Progenitor cell of endocrine pancreas (in vitro differentiated cells): Measurements from ENCODE around the gene GPR35. TPM values are rescaled to one million over a fixed set of nuclear protein-coding genes. Genes with fewer than 3 reads are reported as not detected.

ENCODE experiments used
- DNase-seq: peaks from one replicate; pipeline ENCODE4 v3.0.0; 2021; ENCODE audit warnings: low spot score; ENCODE audit not compliant: unreplicated experiment
- H3K27ac Mint-ChIP-seq: 2 replicates; pipeline ENCODE4 v1.8.0; 2021; ENCODE audit warnings: mild to moderate bottlenecking, moderate library complexity, mixed read lengths
- H3K27me3 Mint-ChIP-seq: 2 replicates; pipeline ENCODE4 v1.8.0; 2021; ENCODE audit warnings: mixed read lengths
- H3K36me3 Mint-ChIP-seq: 2 replicates; pipeline ENCODE4 v1.8.0; 2022; ENCODE audit warnings: mixed read lengths; ENCODE audit not compliant: insufficient read depth
- H3K4me1 Mint-ChIP-seq: 2 replicates; pipeline ENCODE4 v1.8.0; 2021; ENCODE audit warnings: low read depth, mixed read lengths
- H3K4me3 Mint-ChIP-seq: 2 replicates; pipeline ENCODE4 v1.8.0; 2021; ENCODE audit warnings: low read depth, mild to moderate bottlenecking, moderate library complexity, mixed read lengths
- H3K9me3 Mint-ChIP-seq: 2 replicates; pipeline ENCODE4 v1.8.0; 2021; ENCODE audit warnings: low read depth, mixed read lengths
- total RNA-seq: library from RNA; stranded (reverse); gene quantifications from 2 replicates; pipeline ENCODE4 v1.2.1, GENCODE V29; 2021
- TF ChIP-seq, protein P1 (sequence below): fragments of 200-600 bp; sonication (generic); IDR thresholded peaks from one replicate; pipeline ENCODE4 v1.5.0; 2021; ENCODE audit warnings: antibody characterized with exemption, mild to moderate bottlenecking; ENCODE audit not compliant: unreplicated experiment

Gene GPR35
- total RNA-seq, 1 donor from 2014 or later: 6.5 TPM

DNA sequence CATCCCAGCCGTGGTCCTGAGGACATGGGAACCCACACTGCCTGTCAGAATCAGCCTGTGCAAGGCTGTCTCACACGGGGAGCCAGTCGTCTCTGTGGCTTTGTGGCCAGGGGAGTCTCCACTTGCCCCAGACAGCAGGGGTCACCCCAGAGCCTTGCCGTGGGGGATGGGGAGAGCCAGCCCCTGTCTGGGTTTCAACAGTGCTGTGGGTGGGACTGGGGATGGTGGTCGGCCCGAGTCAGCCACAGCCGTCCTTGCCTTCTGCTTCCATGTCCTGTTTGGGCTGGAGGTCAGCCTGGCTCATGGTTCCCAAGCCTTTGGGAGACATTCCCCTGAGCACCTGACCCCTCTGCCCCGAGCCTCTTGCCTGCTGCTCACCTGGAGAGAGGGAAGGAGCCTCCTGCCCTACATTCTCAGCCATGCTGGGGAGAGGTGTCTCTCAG is 19.6 kb downstream of the GPR35 start:
- Mint-ChIP-seq H3K36me3 (no peaks in the 10 kb centered on the region), H3K4me1 (no peaks in the 10 kb centered on the region), H3K27ac (no peak overlapping the region), H3K4me3 (no peak overlapping the region), H3K27me3 (peaks cover 40% of the 10 kb centered on the region), H3K9me3 (no peaks in the 10 kb centered on the region)
- no peak for DNase-seq
- TF ChIP-seq, protein P1, sequence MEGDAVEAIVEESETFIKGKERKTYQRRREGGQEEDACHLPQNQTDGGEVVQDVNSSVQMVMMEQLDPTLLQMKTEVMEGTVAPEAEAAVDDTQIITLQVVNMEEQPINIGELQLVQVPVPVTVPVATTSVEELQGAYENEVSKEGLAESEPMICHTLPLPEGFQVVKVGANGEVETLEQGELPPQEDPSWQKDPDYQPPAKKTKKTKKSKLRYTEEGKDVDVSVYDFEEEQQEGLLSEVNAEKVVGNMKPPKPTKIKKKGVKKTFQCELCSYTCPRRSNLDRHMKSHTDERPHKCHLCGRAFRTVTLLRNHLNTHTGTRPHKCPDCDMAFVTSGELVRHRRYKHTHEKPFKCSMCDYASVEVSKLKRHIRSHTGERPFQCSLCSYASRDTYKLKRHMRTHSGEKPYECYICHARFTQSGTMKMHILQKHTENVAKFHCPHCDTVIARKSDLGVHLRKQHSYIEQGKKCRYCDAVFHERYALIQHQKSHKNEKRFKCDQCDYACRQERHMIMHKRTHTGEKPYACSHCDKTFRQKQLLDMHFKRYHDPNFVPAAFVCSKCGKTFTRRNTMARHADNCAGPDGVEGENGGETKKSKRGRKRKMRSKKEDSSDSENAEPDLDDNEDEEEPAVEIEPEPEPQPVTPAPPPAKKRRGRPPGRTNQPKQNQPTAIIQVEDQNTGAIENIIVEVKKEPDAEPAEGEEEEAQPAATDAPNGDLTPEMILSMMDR: no peak

DNA sequence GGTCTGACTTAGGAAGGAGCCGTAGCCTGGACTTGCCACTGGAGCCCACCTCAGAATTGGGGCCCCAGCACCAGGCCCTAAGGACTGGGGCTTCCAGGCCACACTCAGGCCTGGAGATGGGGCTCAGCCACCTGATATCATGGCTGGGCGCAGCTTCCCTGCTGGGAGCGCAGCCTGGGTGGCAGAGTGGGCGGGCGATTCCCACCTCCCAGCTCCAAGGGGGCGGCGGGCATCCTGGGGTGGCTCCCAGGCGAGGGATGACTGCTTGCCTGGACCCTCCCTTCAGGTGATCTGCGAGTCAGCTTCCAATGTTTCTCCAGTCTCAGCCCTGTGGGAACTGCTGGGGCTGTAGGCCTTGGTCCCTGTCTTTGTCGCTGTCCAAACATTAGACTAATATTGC is 20.1 kb downstream of the GPR35 start:
- H3K36me3 Mint-ChIP-seq: no peaks in the 10 kb centered on the region
- no peaks in the 10 kb centered on the region for H3K9me3 Mint-ChIP-seq
- no peak for DNase-seq
- H3K27ac Mint-ChIP-seq: no peak overlapping the region
- no peaks in the 10 kb centered on the region for H3K4me1 Mint-ChIP-seq
- H3K27me3 Mint-ChIP-seq: peaks cover 39% of the 10 kb centered on the region
- TF ChIP-seq, protein P1: no peak
- H3K4me3 Mint-ChIP-seq: no peak overlapping the region

DNA sequence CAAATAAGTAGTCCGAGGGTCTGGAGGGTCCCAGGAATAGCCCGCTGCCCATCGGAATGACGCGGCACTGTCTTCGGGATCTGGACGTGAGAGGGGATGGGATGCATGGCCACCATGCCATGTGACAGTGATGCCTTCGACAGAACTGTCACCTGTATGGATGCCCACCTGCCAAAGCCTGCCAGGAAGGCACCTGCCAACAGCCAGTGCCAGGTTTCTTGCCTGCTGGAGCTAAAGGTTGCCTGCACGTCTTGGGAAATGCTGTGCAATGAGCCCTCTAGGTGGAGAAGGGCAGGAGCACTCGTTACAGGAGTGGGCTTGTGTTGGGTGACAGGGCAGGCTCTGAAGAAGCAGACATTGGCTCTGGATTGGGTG is 20.5 kb downstream of the GPR35 start:
- no peaks in the 10 kb centered on the region for H3K4me1 Mint-ChIP-seq
- DNase-seq: no peak

DNA sequence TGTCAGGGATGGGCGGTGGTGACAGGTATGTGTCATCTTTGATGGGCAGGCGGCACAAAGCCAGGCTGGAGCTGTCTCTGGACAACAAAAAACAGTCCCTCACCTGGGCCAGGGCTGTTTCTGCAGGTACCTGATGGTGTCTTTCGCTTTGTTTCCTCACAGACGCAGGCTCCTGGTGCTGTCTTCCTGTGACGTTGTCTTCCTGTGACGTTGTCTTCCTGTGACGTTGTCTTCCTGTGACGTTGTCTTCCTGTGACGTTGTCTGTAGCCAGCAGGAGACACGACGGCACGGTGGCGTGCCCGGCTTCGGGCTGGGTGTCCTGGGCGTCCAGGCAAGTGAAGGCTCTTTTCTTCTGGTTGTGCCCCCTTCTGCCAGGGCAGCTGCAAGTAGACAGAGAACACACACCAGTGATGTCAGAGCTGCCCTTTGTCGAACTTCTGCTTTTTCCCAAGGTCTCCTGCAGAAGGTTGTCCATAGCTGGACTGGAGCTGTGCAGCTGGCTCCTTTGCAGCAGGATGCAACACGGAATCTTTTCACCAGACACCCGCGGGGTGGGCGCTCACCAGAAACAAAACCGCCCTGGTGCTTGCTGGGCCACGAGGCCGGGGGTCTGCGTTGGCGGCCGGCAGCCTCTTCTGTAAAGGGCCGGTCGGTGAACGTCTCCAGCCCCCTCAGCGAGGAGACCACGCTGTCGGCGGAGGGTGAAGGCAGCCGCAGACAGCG is 21.1 kb downstream of the GPR35 start:
- H3K27ac Mint-ChIP-seq: no peak overlapping the region
- H3K4me3 Mint-ChIP-seq: no peak overlapping the region
- H3K36me3 Mint-ChIP-seq: no peaks in the 10 kb centered on the region
- TF ChIP-seq, protein P1: no peak
- no peak for DNase-seq
- H3K9me3 Mint-ChIP-seq: peaks cover under 1% of the 10 kb centered on the region
- H3K27me3 Mint-ChIP-seq: peaks cover 39% of the 10 kb centered on the region
- H3K4me1 Mint-ChIP-seq: no peaks in the 10 kb centered on the region

More for the DNA sequence above, 20.5 kb downstream of the GPR35 start:
- Mint-ChIP-seq H3K4me3 (no peak overlapping the region), H3K9me3 (no peaks in the 10 kb centered on the region), H3K36me3 (no peaks in the 10 kb centered on the region), H3K27me3 (peaks cover 39% of the 10 kb centered on the region), H3K27ac (no peak overlapping the region)
- TF ChIP-seq, protein P1: no peak

DNA sequence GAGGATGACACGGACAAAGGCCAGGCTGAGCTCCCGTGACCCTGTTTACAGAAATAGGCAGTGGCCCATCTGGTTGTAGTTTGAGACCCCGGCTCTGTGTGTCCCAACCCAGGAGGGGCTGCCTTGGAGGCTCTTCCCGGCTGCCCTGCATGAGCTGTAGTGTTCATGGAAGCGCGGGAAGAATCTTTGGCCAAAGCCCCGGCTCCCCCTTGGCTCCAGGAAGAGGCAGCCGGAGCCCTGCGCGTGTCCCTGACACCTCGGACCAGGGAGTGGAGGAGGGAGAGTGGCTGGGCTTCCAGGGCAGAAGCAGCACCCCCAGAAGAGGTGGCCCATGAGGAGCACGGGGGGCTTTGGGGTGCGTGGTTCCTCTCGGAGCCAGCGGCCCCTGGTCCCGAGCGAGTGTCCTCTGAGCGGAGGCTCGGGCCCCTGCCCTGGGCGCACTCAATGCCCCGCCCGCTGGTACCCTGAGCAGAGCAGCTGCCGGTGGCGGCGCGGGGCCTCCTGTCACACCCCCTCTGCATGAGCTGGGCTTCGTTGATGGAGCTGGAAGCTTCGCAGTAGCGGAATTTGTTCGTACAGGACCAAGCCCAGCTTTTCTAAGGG is 21.7 kb downstream of the GPR35 start:
- no peak for DNase-seq
- Mint-ChIP-seq H3K4me1 (no peaks in the 10 kb centered on the region), H3K36me3 (no peaks in the 10 kb centered on the region)

More for the DNA sequence above, 21.7 kb downstream of the GPR35 start:
- Mint-ChIP-seq H3K27ac (no peak overlapping the region), H3K27me3 (peaks cover 39% of the 10 kb centered on the region), H3K4me3 (no peak overlapping the region), H3K9me3 (peaks cover 3% of the 10 kb centered on the region)
- TF ChIP-seq, protein P1: no peak
